HG03558 (cell line): ENCODE results near the gene SIRT5.

ENCODE experiments used
- ATAC-seq: cut with Tn5 transposase; IDR thresholded peaks from one replicate; pipeline ENCODE4 v1.9.1; 2021; ENCODE audit warnings: moderate number of reproducible peaks; ENCODE audit not compliant: unreplicated experiment; ENCODE audit errors: extremely low read depth

The SIRT5 gene

DNA sequence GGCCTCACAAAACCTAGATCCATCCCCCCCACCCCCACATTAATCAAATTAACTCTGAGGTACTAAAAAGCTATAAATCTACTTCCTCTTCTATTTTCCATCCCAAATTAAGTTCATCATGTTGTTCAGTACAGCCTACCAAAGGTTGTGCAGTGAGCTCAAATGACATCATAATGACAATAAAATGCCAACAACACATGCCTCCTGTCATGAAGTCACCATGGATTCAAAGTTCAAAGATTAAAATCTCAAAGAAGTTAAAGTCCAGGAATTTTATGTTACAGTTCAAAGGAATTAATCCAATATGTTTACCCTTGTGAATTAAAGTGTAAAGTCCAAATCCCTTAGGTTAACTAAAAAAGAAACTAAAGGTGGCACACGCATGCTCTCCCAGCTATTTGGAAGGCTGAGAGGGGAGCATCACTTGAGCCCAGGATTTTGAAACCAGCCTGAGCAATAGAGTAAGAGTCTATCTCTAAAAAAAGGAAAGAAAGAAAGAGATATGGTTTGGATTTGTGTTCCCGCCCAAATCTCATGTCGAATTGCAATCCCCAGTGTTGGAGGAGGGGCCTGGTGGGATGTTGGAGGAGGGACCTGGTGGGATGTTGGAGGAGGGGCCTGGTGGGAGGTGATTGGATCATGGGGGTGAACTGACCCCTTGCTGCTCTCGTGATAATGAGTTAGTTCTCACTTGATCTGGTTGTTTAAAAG, 25.7 kb upstream of the SIRT5 start:
- no peak for ATAC-seq

GRCh38 chr6:13550656-13551055, 23.7 kb upstream of the SIRT5 start:
- ATAC-seq = no peak

DNA sequence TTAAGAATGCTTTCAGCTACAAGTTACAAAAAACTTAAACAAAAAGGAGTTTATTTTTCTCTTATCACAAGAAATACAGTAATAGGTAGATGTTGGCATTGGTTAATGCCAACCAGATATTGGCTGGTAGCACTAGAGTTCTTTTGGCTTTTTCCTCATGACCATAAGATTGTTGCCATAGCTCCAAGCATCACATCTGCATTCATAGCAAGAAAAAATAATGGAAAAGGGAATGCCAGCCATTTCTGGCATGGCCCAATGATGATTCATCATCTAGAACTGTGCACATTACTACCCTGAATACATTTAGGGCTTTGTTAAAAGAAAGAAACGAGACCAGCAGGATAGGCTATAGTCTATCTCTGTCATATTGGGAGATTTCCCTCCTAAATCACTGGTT, 20.8 kb upstream of the SIRT5 start:
- no peak for ATAC-seq

- ATAC-seq = no peak
These were observed 19.5 kb upstream of the SIRT5 start for GRCh38 chr6:13554929-13555333.

DNA sequence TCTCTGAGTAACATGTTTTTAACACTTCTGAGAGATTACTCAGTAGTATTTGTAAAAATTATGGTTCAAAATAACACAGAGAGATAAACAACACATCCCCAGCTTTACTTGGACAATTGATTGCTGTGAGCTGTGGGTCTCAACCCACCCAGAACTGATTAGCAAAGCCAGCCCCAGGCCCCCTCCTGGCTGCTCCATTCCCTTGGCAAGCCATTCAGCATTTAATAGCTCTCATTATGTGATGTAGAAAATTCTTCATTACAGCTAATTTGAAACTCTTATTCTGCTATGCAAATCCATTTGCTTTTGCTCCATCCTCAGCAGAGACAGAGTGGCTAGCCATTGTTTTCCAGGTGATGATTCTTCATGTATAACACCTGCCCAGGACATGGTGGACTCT, 16.6 kb upstream of the SIRT5 start:
- no peak for ATAC-seq

DNA sequence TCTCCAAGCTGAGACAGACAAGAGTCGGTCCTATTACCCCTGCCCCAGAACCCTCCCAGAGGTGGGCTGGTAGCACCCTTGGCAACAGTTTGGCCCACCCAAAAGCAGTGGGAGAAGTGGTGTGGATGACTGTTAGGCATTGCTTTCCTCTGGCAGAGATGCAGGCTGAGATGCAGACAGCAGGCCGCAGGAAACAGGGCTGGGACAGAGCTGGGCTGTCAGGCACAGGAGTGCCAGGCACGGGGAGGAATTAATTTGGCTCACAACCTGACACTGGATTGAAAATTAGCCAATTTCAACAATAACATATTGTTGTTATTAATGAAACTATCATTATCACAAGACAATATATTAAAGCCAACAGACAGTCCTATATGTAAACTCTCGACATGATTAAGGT, 15.7 kb upstream of the SIRT5 start:
- ATAC-seq = no peak

GRCh38 chr6:13559251-13559650, 15.2 kb upstream of the SIRT5 start:
- no peak for ATAC-seq

DNA sequence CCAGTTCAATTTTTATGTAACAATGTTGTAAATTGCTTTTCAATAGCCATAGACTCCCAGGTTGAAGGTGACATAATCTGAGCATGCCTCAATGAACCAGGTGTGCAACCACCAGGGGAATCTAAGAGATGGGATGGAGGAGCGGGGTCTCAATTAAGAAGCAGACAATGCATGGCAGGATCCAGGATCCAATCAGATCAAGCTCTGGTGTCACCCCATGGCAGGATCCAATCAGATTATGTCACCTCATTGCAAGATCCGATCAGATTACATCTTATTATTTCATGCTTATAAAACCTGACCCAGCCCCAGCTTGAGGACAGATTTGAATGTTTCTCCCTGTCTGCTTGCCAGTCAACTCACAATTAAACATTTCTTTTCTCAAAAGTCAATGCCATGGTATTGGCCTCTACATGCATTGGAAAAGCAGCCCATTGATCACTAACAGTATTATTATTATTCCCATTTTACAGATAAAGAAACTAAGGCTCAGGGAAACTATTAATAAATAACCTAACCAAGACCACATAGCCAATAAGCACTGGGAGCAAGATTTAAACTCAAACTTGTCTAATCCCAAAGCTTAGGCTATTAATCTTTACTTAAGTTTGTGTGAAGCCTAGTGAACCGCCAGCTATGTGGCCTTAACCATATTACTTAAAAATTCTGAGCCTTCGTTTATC, 14.3 kb upstream of the SIRT5 start:
- no peak for ATAC-seq

DNA sequence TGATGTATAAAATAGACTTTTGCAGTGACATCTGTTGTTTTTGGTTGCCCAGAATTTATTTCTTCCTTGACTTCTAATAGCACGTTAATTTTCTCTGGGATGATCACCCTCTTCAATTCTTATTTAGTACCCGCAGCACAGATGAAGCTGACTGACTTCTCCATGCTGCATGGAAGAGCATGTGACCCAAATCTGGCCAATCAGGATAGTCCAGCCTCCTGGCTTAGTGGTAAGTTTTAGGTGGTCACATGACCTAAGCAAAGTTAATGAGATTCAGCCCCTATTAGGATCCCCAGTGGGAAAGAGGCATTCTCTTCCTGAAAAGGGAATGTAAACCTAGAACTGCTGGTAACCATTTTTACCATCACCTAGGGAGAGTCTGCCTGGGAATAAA, 13.8 kb upstream of the SIRT5 start:
- ATAC-seq = no peak

DNA sequence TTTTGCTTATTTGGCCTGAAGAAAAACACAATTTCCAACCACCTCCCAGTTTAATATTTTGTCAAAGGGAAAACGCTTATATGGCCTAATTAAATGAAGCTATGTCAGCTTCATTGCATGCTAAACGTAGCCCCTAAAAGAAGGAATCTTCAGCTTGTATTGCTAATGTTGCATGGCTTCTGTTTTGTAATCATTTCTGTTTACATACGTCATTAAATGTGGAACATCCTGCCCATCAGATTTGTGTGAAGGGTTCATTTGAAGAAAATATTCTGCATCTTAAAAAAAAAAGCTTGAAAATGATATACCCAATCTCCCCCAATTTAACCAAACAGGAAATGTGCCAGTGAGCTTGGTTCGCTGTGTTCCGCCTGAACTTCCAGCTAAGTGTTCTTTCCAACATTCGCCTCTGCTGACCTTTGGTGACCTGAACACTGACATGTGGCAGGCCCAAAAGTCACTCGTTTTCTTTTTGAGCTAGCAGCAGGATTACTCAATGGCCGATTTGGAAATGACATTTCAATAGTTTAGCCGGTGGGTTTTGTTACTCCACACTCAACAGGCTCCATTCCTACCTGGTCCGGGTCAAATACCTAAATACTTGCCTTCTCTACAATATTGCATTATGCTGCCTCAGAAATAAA, 12.7 kb upstream of the SIRT5 start:
- ATAC-seq = no peak

GRCh38 chr6:13563009-13563408, 11.4 kb upstream of the SIRT5 start:
- no peak for ATAC-seq

DNA sequence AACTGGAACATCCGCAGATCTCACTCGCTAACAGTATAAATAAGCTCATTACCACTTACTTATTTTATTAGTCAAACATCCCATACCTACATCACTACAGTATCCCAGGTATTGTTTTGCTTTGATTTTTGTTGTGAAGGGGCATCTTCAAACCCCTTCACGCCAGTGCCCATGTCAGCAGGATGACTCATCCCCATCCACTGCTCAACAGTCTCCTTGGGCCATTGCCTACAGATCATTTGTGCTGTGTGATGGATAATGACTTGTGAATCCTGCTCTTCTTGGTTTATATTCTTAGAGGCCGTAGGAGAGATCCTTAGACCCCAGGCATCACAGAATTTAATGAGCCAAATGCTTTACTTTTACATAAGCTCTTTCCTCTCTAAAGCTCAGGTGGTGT, 8.5 kb upstream of the SIRT5 start:
- ATAC-seq = no peak

- no peak for ATAC-seq
These were observed 7.9 kb upstream of the SIRT5 start for GRCh38 chr6:13566500-13566899.

DNA sequence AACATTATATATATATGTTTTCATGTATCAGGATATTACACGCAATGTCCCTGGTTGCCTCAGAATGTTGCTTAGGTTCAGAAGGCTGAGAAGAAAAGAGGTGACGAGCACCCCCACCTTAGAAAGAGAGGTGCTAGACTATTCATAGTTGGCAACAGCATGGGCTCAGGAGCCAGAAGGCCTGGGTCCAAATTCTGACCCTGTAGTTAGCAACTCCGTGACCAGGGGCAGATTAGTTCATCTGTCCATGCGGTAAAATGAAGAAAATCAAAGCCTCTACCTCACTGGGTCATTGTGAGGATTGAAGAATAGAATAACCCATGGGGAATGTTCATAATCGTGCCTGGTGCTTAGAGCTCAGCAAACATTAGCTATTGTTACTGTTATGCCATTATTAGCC, 5.4 kb upstream of the SIRT5 start:
- ATAC-seq = no peak

GRCh38 chr6:13572240-13572639, 2.2 kb upstream of the SIRT5 start:
- no peak for ATAC-seq

DNA sequence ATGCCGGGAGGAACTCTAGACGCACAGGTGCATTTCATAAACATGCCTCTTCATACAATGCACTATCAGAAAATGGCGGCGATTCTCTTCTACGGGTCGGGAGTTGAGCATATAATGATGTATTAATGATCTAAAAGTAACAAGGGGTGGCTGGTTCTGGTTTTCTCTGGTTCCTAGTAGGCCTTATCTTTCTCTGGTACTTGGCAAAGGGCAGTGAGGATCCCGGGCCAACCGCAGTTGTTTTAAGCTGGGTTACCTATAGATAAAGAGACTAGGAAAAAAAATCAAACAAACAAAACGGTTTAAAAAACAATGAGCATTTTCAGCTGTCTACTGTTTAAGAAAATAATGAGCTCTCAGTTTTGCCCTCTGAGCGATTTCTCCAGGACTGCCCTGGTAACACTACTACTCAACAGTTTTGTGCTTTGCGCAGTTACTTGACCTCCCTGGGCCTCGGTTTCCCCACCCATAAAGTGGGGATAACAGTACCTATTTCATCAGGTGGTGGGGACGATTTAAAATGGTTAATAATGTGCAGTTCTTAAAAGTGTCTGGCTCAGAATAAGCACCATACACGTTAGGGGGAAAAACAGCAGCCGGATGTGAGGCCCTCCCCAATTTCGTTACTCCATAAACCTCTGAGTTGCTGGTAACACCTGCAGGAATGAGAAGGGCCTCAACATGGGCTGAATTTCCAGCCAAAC, 1.3 kb upstream of the SIRT5 start:
- no peak for ATAC-seq

- ATAC-seq = no peak
These were observed 711 bp upstream of the SIRT5 start for GRCh38 chr6:13573669-13574110.

- peak; percentile 63 for ATAC-seq
These were observed 241 bp upstream of the SIRT5 start for GRCh38 chr6:13574149-13574570.

DNA sequence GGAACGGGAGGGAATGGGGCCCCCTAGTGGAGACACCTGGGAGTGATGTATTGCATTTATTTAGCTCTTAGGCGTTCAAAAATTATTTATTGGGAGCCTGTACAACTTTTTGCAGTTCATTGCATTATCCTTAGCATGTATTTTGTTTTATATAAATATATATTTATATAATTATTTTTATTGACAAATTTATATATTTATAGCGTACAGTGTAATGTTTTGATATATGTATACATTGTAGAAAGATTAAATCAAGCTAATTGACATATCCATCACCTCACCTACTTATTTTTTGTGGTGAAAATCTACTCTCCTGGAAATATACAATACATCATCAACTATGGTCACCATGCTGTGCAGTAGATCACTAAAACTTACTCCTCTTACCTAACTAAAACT, 975 bp downstream of the SIRT5 start:
- ATAC-seq = no peak

GRCh38 chr6:13576017-13576416, 1.6 kb downstream of the SIRT5 start:
- ATAC-seq = no peak

GRCh38 chr6:13577926-13578325, 3.5 kb downstream of the SIRT5 start:
- ATAC-seq = no peak
